Activated CD4-positive, alpha-beta T cell treated with anti-CD3 and anti-CD28 coated beads, Interleukin-10, Interleukin-2, amounts not matched to agents 100 ng/mL and 50 ng/mL, durations not matched to agents 16 hours and 8 hours (primary cell): ENCODE results near the gene UQCC5.
A peak's percentile ranks its signal among the peaks of the same experiment; 100 is the strongest.
"Not testable (repeated sequence)": the region's sequence is repeated elsewhere in the genome, so short reads cannot be mapped to it uniquely, and the experiment has no call there.

ENCODE experiments used
- DNase-seq: peaks from one replicate; pipeline ENCODE4 v3.0.0-alpha.2; 2020

The UQCC5 gene

GRCh38 chr3:52523386-52524257 is 12.8 kb upstream of the UQCC5 start:
- no peak for DNase-seq

GRCh38 chr3:52524258-52524751 is 12.1 kb upstream of the UQCC5 start:
- DNase-seq, result no peak

- DNase-seq, result no peak
These were observed 11.4 kb upstream of the UQCC5 start for GRCh38 chr3:52524752-52525679.

GRCh38 chr3:52525680-52526561 is 10.5 kb upstream of the UQCC5 start:
- DNase-seq, result no peak

- not testable (repeated sequence) for DNase-seq
These were observed 9.8 kb upstream of the UQCC5 start for GRCh38 chr3:52526671-52527038.

GRCh38 chr3:52527039-52527731 is 9.2 kb upstream of the UQCC5 start:
- no peak for DNase-seq

- DNase-seq, result no peak
These were observed 8.4 kb upstream of the UQCC5 start for GRCh38 chr3:52527732-52528585.

GRCh38 chr3:52528586-52529375 is 7.6 kb upstream of the UQCC5 start:
- no peak for DNase-seq

DNA sequence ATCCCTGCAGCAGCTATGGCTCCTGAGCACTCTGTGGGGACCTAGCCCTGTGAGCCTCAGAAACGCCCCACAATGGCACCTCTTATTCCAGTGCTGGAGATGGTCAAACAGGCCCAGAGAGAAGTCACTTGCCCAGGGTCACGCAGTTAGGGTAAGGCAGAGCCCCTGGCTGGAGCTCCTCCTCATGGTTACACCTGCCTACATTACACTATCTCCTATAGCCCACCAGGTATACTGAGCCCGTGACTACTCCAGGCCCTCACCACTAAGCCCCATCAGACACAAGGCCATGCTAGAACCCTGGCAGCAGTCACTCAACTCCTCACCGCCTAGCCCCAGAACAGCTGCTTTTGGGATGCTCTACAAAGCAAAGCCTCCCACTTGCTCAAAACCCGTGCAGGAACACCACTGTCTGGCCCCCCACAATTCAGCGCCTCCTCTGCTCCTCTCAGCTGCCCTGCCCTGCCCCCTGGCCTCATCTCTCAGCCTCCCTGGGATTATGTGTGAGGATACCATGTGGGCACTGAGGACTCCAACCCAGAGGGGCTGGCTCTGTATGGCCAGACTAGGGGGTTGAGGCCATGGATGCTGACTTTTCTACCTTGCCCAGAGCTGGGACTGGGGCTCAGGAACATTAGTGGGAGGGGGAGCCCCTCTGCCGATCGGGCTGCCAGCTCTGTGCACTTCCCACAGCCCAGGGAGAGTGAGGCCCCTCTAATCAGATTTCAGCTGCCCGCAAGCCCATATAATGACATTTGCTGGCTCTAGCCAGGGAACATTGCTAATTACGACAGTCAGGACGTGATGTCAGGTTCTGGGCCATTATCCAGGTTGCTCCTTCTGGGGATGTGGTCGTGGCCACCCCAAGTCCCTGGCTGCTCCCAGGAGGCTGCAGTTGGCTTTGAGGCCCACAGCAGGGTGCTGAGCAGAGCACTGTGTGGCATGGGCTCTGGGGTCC is 6.8 kb upstream of the UQCC5 start:
- no peak for DNase-seq

DNA sequence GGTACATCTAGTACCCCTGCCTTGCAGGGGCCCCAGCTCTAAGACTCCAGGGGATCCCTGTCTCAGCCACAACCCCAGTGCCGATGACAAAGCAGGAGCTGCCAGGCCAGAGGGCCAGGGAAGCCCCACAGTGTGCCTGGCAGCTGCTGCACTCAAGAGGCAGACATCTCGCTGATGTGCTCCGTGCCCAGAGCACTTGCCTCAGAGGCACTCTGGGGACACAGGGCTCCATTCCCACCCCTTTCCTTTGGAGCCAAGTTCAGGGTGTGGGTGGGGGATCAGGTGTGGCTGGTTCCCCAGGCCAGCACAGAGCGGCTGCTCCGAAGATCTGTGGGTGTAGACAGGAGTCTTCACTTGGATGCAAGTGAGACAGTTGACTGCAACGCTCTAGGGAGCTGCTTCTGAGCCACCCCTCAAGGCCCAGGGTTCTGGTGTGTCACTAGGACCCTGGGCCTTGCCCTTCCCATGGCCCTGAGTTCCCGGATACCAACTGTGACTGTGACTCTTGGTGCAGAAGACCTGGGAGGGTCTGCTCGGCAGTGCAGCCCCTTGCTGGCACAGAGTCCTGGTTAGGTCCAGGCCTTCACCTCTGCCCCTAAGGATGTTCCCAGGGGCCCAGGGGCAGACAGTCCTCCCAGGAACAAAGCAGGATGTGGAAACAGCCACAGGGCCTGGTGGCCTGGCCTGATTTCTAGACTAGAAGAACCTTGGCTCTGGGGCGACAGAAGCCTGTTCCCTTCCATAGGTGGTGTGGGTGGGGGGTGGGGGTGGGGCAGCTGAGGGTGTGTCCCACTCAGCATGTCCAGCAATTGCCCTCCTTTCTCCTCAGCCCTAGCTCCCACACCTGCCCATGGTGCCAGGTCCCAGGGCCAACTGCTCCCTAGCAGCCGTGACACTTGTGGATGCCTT is 5.2 kb upstream of the UQCC5 start:
- no peak for DNase-seq

- DNase-seq, result no peak
These were observed 4.4 kb upstream of the UQCC5 start for GRCh38 chr3:52531860-52532516.

GRCh38 chr3:52532517-52532837 is 3.9 kb upstream of the UQCC5 start:
- peak; percentile 45 for DNase-seq

- DNase-seq, result peak; percentile 25
These were observed 3.4 kb upstream of the UQCC5 start for GRCh38 chr3:52532838-52533622.

- DNase-seq, result peak; percentile 84
These were observed 2.7 kb upstream of the UQCC5 start, which contains the start of gene NT5DC2 for GRCh38 chr3:52533623-52534280. Gene NT5DC2, minus strand, starts transcription at chr3:52533857. Its CDS starts 120 bp downstream, at chr3:52533737.

- DNase-seq, result no peak
These were observed 1.9 kb upstream of the UQCC5 start for GRCh38 chr3:52534281-52535183.
